Kidney epithelial cell (primary cell): ENCODE results near the gene WNT9B. TPM values are rescaled to one million over a fixed set of nuclear protein-coding genes. Genes with fewer than 3 reads are reported as not detected.

ENCODE experiments used
- DNase-seq: peaks from one replicate; pipeline ENCODE4 v3.0.0-alpha.2; 2010; ENCODE audit warnings: low read depth
- H3K27me3 ChIP-seq: 2 replicates; pipeline ENCODE4 v1.6.0; 2011; ENCODE audit warnings: low read length; ENCODE audit not compliant: control insufficient read depth, insufficient read depth
- H3K36me3 ChIP-seq: 2 replicates; pipeline ENCODE4 v1.5.1; 2011; ENCODE audit warnings: low read length; ENCODE audit not compliant: control insufficient read depth, insufficient read depth
- H3K4me3 ChIP-seq: 2 replicates; pipeline ENCODE4 v1.5.1; 2011; ENCODE audit warnings: low read depth, mild to moderate bottlenecking, control low read depth, low read length
- CTCF ChIP-seq: IDR thresholded peaks from 2 replicates; pipeline ENCODE4 v1.5.1; 2011; ENCODE audit warnings: mild to moderate bottlenecking, moderate library complexity, low read length, control low read depth, inconsistent platforms; ENCODE audit not compliant: insufficient read depth, poor library complexity, severe bottlenecking
- total RNA-seq: library from RNA; depleted of rRNA; stranded (reverse); fragments of >200 nt; gene quantifications from 2 replicates; pipeline ENCODE4 v1.2.3, GENCODE V29; 2015

The WNT9B gene
- total RNA-seq, 1 donor from 2014 or later, result not detected

DNA sequence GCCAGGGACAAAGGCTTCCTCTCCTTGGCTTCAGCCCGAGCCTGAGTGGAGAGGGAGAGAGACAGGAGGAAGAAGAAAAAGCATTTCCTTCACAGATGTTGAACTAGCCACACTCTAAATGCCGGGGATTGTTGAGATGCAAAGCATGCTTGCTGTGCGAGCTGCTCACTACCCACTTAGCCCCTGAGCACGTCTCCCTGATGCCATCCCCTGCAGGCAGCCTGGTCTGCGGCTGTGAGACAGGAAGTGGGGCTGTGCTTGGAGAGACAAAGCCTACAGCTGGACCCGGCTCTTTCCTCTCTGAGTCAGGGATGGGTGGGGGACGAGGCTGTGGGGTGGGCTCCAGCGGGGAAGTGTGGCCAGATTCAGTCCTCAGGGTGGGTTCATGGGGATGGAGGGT is 13.7 kb downstream of the WNT9B start:
- no peak for DNase-seq
- TF ChIP-seq CTCF, result no peak
- Histone ChIP-seq H3K27me3 (peaks cover 12% of the 10 kb centered on the region), H3K36me3 (no peaks in the 10 kb centered on the region), H3K4me3 (no peak overlapping the region)

DNA sequence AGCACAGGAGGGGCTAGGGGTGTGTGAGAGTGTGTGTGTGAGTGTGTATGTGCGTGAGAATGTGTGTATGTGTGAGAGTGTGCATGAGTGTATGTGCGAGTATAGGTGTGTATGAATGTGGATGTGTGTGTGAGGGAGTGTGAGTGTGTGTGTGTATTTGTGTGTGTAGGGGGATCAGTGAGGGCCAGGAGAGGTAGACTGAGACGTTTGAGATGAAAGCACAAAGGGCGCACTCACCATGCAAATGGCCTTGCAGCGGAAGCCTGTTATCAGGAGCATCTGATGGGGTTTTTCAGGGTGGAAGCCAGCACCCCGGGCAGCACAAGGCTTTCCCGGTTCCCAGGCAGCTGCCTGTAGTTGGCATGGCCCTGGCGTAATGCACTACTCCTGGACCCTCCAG is 14.9 kb downstream of the WNT9B start:
- no peaks in the 10 kb centered on the region for H3K36me3 ChIP-seq

DNA sequence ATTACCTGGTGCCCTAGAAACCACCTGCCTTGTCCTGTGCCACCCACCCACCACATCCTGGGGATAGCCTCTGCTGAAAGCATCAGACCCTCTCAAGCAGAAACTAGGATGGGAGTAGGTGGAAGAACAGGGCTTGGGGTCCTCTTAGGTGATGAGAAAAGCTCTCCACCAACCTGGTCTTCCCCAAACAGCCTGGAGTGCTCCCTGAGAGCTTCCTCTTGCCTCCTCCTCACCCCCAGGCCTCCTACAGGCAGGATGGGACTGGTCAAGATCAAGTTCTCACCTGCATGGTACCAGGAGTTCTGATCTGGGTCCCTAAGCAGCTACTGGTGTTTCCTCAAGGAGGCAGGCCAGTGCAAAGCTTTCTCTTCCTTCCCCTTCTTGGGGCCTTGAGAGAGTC is 15.4 kb downstream of the WNT9B start:
- DNase-seq, result no peak
- Histone ChIP-seq H3K27me3 (peaks cover 14% of the 10 kb centered on the region), H3K4me3 (no peak overlapping the region), H3K36me3 (no peaks in the 10 kb centered on the region)
- TF ChIP-seq CTCF, result no peak

More for the DNA sequence above, 14.9 kb downstream of the WNT9B start:
- DNase-seq, result no peak
- no peak for TF ChIP-seq CTCF
- H3K27me3 ChIP-seq, result peaks cover 14% of the 10 kb centered on the region
- no peak overlapping the region for H3K4me3 ChIP-seq

- DNase-seq, result no peak
- Histone ChIP-seq H3K27me3 (peaks cover 11% of the 10 kb centered on the region), H3K36me3 (no peaks in the 10 kb centered on the region), H3K4me3 (no peak overlapping the region)
- no peak for TF ChIP-seq CTCF
These were observed 17.4 kb downstream of the WNT9B start for GRCh38 chr17:46868689-46869187.

DNA sequence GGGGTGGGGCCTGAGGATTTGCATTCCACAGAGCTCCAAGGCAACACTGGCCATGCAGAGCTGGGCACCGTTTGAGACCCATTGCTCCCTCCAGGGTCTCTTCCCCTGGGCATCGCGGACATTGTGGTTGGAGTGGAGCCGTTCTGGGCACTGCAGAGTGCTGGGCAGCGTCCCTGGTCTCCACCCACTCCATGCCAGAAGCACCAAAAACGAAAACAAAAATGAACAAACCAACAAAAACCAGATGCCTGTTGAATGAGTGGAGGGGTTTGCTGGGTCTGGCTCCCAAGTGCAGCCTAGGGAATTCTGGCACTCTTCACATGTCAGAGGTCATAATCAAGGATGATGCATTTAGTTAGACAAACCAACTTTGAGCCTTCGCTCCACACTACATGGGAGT is 17.9 kb downstream of the WNT9B start:
- TF ChIP-seq CTCF, result no peak
- H3K36me3 ChIP-seq, result no peaks in the 10 kb centered on the region
- peaks cover 11% of the 10 kb centered on the region for H3K27me3 ChIP-seq
- no peak for DNase-seq
- no peak overlapping the region for H3K4me3 ChIP-seq
